ENCODE results near the gene TRNT1. TPM values are rescaled to one million over a fixed set of nuclear protein-coding genes. Genes with fewer than 3 reads are reported as not detected.

The TRNT1 gene
- total and polyA plus RNA-seq, 2 experiments from 2014 or later: 33.9 to 36.4 TPM

DNA sequence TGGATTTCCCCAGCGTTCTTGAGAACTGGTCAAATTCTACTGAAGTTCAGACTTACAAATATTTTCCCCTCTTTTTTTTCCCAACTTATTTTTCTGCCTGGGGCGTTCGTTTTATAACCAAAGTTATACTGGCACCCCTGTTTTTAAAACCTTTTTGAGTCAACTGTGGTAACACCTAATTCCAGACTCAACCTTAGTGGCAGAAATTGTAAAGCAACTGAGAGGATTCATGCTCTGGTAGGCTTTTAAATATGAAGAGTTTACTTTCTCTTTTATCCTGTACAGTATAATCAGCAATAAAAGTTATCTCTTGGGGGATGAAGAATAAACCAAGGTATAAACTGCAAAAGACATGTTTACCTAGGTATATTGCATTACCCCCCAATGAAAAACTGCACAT lies 18.9 kb upstream of the TRNT1 start:
- no peak overlapping the region for H3K27ac ChIP-seq (ENCODE audit: low read depth)
- no peak for DNase-seq (ENCODE audit: low spot score)
- peaks cover 16% of the 10 kb centered on the region for H3K4me1 ChIP-seq (ENCODE audit: insufficient read depth)
- H3K27ac Mint-ChIP-seq: no peak overlapping the region
- peaks cover 4% of the 10 kb centered on the region for H3K27me3 Mint-ChIP-seq (ENCODE audit: insufficient read depth, low read depth, poor library complexity)
- H3F3A ChIP-seq (replicated peaks; ENCODE audit: low read depth): no peaks in the 10 kb centered on the region
- no peak overlapping the region for H3K4me3 Mint-ChIP-seq
- no peak for ATAC-seq
- no peak overlapping the region for H2AFZ ChIP-seq
- H3K4me2 ChIP-seq: no peak overlapping the region
- H3K4me3 ChIP-seq: no peak overlapping the region
- no peak for TF ChIP-seq JUNB (IDR thresholded peaks at IDR 0.05; ENCODE audit: unreplicated experiment)
- TF ChIP-seq STAT1 (IDR thresholded peaks at IDR 0.05; ENCODE audit: unreplicated experiment): no peak
- no peak for TF ChIP-seq ZNF114 (CRISPR knock-in tag; IDR thresholded peaks at IDR 0.05)
- TF ChIP-seq, protein P1, sequence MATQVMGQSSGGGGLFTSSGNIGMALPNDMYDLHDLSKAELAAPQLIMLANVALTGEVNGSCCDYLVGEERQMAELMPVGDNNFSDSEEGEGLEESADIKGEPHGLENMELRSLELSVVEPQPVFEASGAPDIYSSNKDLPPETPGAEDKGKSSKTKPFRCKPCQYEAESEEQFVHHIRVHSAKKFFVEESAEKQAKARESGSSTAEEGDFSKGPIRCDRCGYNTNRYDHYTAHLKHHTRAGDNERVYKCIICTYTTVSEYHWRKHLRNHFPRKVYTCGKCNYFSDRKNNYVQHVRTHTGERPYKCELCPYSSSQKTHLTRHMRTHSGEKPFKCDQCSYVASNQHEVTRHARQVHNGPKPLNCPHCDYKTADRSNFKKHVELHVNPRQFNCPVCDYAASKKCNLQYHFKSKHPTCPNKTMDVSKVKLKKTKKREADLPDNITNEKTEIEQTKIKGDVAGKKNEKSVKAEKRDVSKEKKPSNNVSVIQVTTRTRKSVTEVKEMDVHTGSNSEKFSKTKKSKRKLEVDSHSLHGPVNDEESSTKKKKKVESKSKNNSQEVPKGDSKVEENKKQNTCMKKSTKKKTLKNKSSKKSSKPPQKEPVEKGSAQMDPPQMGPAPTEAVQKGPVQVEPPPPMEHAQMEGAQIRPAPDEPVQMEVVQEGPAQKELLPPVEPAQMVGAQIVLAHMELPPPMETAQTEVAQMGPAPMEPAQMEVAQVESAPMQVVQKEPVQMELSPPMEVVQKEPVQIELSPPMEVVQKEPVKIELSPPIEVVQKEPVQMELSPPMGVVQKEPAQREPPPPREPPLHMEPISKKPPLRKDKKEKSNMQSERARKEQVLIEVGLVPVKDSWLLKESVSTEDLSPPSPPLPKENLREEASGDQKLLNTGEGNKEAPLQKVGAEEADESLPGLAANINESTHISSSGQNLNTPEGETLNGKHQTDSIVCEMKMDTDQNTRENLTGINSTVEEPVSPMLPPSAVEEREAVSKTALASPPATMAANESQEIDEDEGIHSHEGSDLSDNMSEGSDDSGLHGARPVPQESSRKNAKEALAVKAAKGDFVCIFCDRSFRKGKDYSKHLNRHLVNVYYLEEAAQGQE (IDR thresholded peaks at IDR 0.05; ENCODE audit: unreplicated experiment): no peak
- TF ChIP-seq, protein P2, sequence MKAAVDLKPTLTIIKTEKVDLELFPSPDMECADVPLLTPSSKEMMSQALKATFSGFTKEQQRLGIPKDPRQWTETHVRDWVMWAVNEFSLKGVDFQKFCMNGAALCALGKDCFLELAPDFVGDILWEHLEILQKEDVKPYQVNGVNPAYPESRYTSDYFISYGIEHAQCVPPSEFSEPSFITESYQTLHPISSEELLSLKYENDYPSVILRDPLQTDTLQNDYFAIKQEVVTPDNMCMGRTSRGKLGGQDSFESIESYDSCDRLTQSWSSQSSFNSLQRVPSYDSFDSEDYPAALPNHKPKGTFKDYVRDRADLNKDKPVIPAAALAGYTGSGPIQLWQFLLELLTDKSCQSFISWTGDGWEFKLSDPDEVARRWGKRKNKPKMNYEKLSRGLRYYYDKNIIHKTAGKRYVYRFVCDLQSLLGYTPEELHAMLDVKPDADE (IDR thresholded peaks at IDR 0.05): no peak
- no peak for TF ChIP-seq EZH2phosphoT487 (IDR thresholded peaks at IDR 0.05; ENCODE audit: unreplicated experiment)
- no peak for TF ChIP-seq EZH2 (IDR thresholded peaks at IDR 0.05; ENCODE audit: low read depth, unreplicated experiment)
- no peak for TF ChIP-seq CREB1 (CRISPR knock-in tag; IDR thresholded peaks at IDR 0.05; ENCODE audit: low read depth)
- TF ChIP-seq ZNF331 (CRISPR knock-in tag; IDR thresholded peaks at IDR 0.05; ENCODE audit: low read depth): no peak
- TF ChIP-seq, protein P3, sequence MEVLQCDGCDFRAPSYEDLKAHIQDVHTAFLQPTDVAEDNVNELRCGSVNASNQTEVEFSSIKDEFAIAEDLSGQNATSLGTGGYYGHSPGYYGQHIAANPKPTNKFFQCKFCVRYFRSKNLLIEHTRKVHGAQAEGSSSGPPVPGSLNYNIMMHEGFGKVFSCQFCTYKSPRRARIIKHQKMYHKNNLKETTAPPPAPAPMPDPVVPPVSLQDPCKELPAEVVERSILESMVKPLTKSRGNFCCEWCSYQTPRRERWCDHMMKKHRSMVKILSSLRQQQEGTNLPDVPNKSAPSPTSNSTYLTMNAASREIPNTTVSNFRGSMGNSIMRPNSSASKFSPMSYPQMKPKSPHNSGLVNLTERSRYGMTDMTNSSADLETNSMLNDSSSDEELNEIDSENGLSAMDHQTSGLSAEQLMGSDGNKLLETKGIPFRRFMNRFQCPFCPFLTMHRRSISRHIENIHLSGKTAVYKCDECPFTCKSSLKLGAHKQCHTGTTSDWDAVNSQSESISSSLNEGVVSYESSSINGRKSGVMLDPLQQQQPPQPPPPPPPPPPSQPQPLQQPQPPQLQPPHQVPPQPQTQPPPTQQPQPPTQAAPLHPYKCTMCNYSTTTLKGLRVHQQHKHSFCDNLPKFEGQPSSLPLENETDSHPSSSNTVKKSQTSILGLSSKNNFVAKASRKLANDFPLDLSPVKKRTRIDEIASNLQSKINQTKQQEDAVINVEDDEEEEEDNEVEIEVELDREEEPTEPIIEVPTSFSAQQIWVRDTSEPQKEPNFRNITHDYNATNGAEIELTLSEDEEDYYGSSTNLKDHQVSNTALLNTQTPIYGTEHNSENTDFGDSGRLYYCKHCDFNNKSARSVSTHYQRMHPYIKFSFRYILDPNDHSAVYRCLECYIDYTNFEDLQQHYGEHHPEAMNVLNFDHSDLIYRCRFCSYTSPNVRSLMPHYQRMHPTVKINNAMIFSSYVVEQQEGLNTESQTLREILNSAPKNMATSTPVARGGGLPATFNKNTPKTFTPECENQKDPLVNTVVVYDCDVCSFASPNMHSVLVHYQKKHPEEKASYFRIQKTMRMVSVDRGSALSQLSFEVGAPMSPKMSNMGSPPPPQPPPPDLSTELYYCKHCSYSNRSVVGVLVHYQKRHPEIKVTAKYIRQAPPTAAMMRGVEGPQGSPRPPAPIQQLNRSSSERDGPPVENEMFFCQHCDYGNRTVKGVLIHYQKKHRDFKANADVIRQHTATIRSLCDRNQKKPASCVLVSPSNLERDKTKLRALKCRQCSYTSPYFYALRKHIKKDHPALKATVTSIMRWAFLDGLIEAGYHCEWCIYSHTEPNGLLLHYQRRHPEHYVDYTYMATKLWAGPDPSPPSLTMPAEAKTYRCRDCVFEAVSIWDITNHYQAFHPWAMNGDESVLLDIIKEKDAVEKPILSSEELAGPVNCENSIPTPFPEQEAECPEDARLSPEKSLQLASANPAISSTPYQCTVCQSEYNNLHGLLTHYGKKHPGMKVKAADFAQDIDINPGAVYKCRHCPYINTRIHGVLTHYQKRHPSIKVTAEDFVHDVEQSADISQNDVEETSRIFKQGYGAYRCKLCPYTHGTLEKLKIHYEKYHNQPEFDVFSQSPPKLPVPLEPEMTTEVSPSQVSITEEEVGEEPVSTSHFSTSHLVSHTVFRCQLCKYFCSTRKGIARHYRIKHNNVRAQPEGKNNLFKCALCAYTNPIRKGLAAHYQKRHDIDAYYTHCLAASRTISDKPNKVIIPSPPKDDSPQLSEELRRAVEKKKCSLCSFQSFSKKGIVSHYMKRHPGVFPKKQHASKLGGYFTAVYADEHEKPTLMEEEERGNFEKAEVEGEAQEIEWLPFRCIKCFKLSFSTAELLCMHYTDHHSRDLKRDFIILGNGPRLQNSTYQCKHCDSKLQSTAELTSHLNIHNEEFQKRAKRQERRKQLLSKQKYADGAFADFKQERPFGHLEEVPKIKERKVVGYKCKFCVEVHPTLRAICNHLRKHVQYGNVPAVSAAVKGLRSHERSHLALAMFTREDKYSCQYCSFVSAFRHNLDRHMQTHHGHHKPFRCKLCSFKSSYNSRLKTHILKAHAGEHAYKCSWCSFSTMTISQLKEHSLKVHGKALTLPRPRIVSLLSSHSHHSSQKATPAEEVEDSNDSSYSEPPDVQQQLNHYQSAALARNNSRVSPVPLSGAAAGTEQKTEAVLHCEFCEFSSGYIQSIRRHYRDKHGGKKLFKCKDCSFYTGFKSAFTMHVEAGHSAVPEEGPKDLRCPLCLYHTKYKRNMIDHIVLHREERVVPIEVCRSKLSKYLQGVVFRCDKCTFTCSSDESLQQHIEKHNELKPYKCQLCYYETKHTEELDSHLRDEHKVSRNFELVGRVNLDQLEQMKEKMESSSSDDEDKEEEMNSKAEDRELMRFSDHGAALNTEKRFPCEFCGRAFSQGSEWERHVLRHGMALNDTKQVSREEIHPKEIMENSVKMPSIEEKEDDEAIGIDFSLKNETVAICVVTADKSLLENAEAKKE (CRISPR knock-in tag; IDR thresholded peaks at IDR 0.05): no peak
- TF ChIP-seq, protein P4, sequence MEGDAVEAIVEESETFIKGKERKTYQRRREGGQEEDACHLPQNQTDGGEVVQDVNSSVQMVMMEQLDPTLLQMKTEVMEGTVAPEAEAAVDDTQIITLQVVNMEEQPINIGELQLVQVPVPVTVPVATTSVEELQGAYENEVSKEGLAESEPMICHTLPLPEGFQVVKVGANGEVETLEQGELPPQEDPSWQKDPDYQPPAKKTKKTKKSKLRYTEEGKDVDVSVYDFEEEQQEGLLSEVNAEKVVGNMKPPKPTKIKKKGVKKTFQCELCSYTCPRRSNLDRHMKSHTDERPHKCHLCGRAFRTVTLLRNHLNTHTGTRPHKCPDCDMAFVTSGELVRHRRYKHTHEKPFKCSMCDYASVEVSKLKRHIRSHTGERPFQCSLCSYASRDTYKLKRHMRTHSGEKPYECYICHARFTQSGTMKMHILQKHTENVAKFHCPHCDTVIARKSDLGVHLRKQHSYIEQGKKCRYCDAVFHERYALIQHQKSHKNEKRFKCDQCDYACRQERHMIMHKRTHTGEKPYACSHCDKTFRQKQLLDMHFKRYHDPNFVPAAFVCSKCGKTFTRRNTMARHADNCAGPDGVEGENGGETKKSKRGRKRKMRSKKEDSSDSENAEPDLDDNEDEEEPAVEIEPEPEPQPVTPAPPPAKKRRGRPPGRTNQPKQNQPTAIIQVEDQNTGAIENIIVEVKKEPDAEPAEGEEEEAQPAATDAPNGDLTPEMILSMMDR (conservative IDR thresholded peaks at IDR 0.05; ENCODE audit: low read depth in 2 of 2): no peak
- H3K27me3 ChIP-seq (ENCODE audit: insufficient read depth): no peaks in the 10 kb centered on the region
- H3K4me1 Mint-ChIP-seq: no peaks in the 10 kb centered on the region
- peaks cover 90% of the 10 kb centered on the region for H3K9me3 Mint-ChIP-seq
- H4K20me1 ChIP-seq (replicated peaks; ENCODE audit: insufficient read depth): no peaks in the 10 kb centered on the region
- H3K36me3 Mint-ChIP-seq (ENCODE audit: low read depth): peaks cover 20% of the 10 kb centered on the region
- H3K36me3 ChIP-seq (ENCODE audit: insufficient read depth): no peaks in the 10 kb centered on the region
- H3K79me2 ChIP-seq (replicated peaks; ENCODE audit: insufficient read depth): no peaks in the 10 kb centered on the region
- no peaks in the 10 kb centered on the region for H3K9me2 ChIP-seq (ENCODE audit: insufficient read depth)
